H9 (cell line): ENCODE measurements around the gene MAD1L1. TPM values are rescaled to one million over a fixed set of nuclear protein-coding genes. Genes with fewer than 3 reads are reported as not detected.

ENCODE experiments used
- DNase-seq: peaks from one replicate; pipeline ENCODE4 v3.0.0-alpha.2; 2017
- H2AFZ ChIP-seq: one replicate; pipeline ENCODE4 v1.6.1; 2013; ENCODE audit warnings: mild to moderate bottlenecking, low read length, control low read depth, moderate library complexity
- H2AK5ac ChIP-seq: 2 replicates; pipeline ENCODE4 v1.6.1; 2013; ENCODE audit warnings: low read length, control low read depth, mixed read lengths; ENCODE audit not compliant: insufficient read length
- H2BK120ac ChIP-seq: one replicate; pipeline ENCODE4 v1.6.1; 2013; ENCODE audit warnings: low read depth, mild to moderate bottlenecking, low read length, control low read depth, inconsistent platforms; ENCODE audit not compliant: poor library complexity, severe bottlenecking
- H2BK12ac ChIP-seq: 2 replicates; pipeline ENCODE4 v1.6.1; 2013; ENCODE audit warnings: low read length, control low read depth, mixed read lengths, low read depth; ENCODE audit not compliant: insufficient read length
- H2BK15ac ChIP-seq: 2 replicates; pipeline ENCODE4 v1.6.1; 2013; ENCODE audit warnings: low read depth, low read length, control low read depth
- H2BK20ac ChIP-seq: one replicate; pipeline ENCODE4 v1.6.1; 2013; ENCODE audit warnings: low read depth, mild to moderate bottlenecking, low read length, control low read depth, inconsistent platforms; ENCODE audit not compliant: poor library complexity, severe bottlenecking
- H2BK5ac ChIP-seq: 2 replicates; pipeline ENCODE4 v1.6.1; 2013; ENCODE audit warnings: low read length, control low read depth, mixed read lengths; ENCODE audit not compliant: insufficient read length
- H3K14ac ChIP-seq: 2 replicates; pipeline ENCODE4 v1.6.1; 2013; ENCODE audit warnings: low read length, control low read depth; ENCODE audit not compliant: insufficient read depth
- H3K18ac ChIP-seq: 2 replicates; pipeline ENCODE4 v1.6.1; 2013; ENCODE audit warnings: low read depth, mild to moderate bottlenecking, mixed read lengths, low read length, control low read depth; ENCODE audit not compliant: insufficient read length
- H3K23ac ChIP-seq: 2 replicates; pipeline ENCODE4 v1.6.1; 2013; ENCODE audit warnings: low read length, control low read depth, mixed read lengths, low read depth; ENCODE audit not compliant: insufficient read length
- H3K23me2 ChIP-seq: 2 replicates; pipeline ENCODE4 v1.6.1; 2013; ENCODE audit warnings: low read depth, mild to moderate bottlenecking, mixed read lengths, low read length, control low read depth; ENCODE audit not compliant: insufficient read length, poor library complexity, severe bottlenecking
- H3K27ac ChIP-seq: 2 replicates; pipeline ENCODE4 v1.5.1; 2013; ENCODE audit warnings: low read length, control low read depth, mixed read lengths, low read depth; ENCODE audit not compliant: insufficient read length
- H3K27me3 ChIP-seq: 2 replicates; pipeline ENCODE4 v1.6.1; 2013; ENCODE audit warnings: low read length, control low read depth, inconsistent platforms; ENCODE audit not compliant: insufficient read depth
- H3K4ac ChIP-seq: 2 replicates; pipeline ENCODE4 v1.6.1; 2013; ENCODE audit warnings: low read depth, mild to moderate bottlenecking, control low read depth, inconsistent platforms, low read length, moderate library complexity
- H3K4me1 ChIP-seq: 2 replicates; pipeline ENCODE4 v1.6.1; 2013; ENCODE audit warnings: low read length, control low read depth, inconsistent platforms; ENCODE audit not compliant: insufficient read depth
- H3K4me2 ChIP-seq: 2 replicates; pipeline ENCODE4 v1.6.1; 2013; ENCODE audit warnings: low read length, control low read depth, mixed read lengths; ENCODE audit not compliant: insufficient read length, insufficient read depth
- H3K56ac ChIP-seq: 2 replicates; pipeline ENCODE4 v1.6.1; 2013; ENCODE audit warnings: low read depth, mild to moderate bottlenecking, mixed read lengths, low read length, control low read depth; ENCODE audit not compliant: insufficient read length
- H3K79me1 ChIP-seq: 2 replicates; pipeline ENCODE4 v1.6.1; 2013; ENCODE audit warnings: low read depth, mild to moderate bottlenecking, moderate library complexity, low read length, control low read depth, inconsistent platforms; ENCODE audit not compliant: insufficient read depth, poor library complexity, severe bottlenecking
- H3K79me2 ChIP-seq: 2 replicates; pipeline ENCODE4 v1.6.1; 2013; ENCODE audit warnings: low read length, control low read depth, inconsistent platforms; ENCODE audit not compliant: insufficient read depth
- H3K9ac ChIP-seq: 2 replicates; pipeline ENCODE4 v1.6.1; 2013; ENCODE audit warnings: low read length, control low read depth, mixed read lengths; ENCODE audit not compliant: insufficient read length; ENCODE audit errors: extremely low read depth
- H3K9me3 ChIP-seq: one replicate; pipeline ENCODE4 v1.6.1; 2013; ENCODE audit warnings: low read depth, low read length, inconsistent platforms; ENCODE audit not compliant: control insufficient read depth
- H3T11ph ChIP-seq: one replicate; pipeline ENCODE4 v1.6.1; 2013; ENCODE audit warnings: mild to moderate bottlenecking, low read length, control low read depth, inconsistent platforms
- H4K20me1 ChIP-seq: one replicate; pipeline ENCODE4 v1.6.1; 2013; ENCODE audit not compliant: control insufficient read depth, insufficient read length, insufficient read depth
- H4K5ac ChIP-seq: 2 replicates; pipeline ENCODE4 v1.6.1; 2013; ENCODE audit warnings: low read depth, mild to moderate bottlenecking, mixed read lengths, low read length, control low read depth; ENCODE audit not compliant: insufficient read length
- H4K8ac ChIP-seq: replicated peaks from 2 replicates; pipeline ENCODE4 v1.6.1; 2013; ENCODE audit warnings: low read length, control low read depth, mixed read lengths, low read depth; ENCODE audit not compliant: insufficient read length
- H4K91ac ChIP-seq: 2 replicates; pipeline ENCODE4 v1.6.1; 2013; ENCODE audit warnings: low read depth, mild to moderate bottlenecking, moderate library complexity, mixed read lengths, low read length, control low read depth; ENCODE audit not compliant: insufficient read length
- H3K27ac Mint-ChIP-seq, 3 experiments: 2 replicates in 2 of 3; 3 replicates in 1 of 3; pipeline ENCODE4 v1.8.0; 2020 to 2021; ENCODE audit warnings: mixed read lengths in 3 of 3, mild to moderate bottlenecking in 1 of 3, moderate library complexity in 1 of 3
- H3K27me3 Mint-ChIP-seq: 2 replicates; pipeline ENCODE4 v1.8.0; 2021; ENCODE audit warnings: low read depth, mild to moderate bottlenecking, moderate library complexity, mixed read lengths
- H3K36me3 Mint-ChIP-seq, 3 experiments: 2 replicates in 2 of 3; 3 replicates in 1 of 3; pipeline ENCODE4 v1.8.0; 2020 to 2021; ENCODE audit warnings: low read depth in 3 of 3, mixed read lengths in 3 of 3; ENCODE audit not compliant: insufficient read depth in 1 of 3
- H3K4me1 Mint-ChIP-seq, 2 experiments: 2 replicates each; pipeline ENCODE4 v1.8.0; 2020; ENCODE audit warnings: mixed read lengths in 2 of 2
- H3K4me3 Mint-ChIP-seq, 2 experiments: 2 replicates in 1 of 2; 3 replicates in 1 of 2; pipeline ENCODE4 v1.8.0; 2020 to 2021; ENCODE audit warnings: mild to moderate bottlenecking in 2 of 2, mixed read lengths in 2 of 2, moderate library complexity in 1 of 2
- H3K9me3 Mint-ChIP-seq, 2 experiments: 2 replicates in 1 of 2; 3 replicates in 1 of 2; pipeline ENCODE4 v1.8.0; 2020; ENCODE audit warnings: mild to moderate bottlenecking in 2 of 2, mixed read lengths in 2 of 2, moderate library complexity in 1 of 2
- WGBS: extraction: QIAGEN DNeasy Blood & Tissue Kit; methylation state at CpG from one replicate; pipeline ENCODE4 v1.1.7; 2013; ENCODE audit warnings: missing lambda C conversion rate, low lambda C conversion rate, mixed read lengths; ENCODE audit not compliant: insufficient read length; ENCODE audit errors: extremely low coverage; 5-methylcytosine and 5-hydroxymethylcytosine counted together
- total RNA-seq: library from RNA; stranded (reverse); gene quantifications from 2 replicates; pipeline ENCODE4 v1.2.1, GENCODE V29; 2021
- TF ChIP-seq, protein P1 (sequence below): fragments of 200-600 bp; sonication (generic); conservative IDR thresholded peaks from 3 replicates; pipeline ENCODE4 v1.8.0; 2021; ENCODE audit warnings: antibody characterized with exemption, mild to moderate bottlenecking

Gene MAD1L1
- total RNA-seq, 1 experiment from 2014 or later: 39.0 TPM

DNA sequence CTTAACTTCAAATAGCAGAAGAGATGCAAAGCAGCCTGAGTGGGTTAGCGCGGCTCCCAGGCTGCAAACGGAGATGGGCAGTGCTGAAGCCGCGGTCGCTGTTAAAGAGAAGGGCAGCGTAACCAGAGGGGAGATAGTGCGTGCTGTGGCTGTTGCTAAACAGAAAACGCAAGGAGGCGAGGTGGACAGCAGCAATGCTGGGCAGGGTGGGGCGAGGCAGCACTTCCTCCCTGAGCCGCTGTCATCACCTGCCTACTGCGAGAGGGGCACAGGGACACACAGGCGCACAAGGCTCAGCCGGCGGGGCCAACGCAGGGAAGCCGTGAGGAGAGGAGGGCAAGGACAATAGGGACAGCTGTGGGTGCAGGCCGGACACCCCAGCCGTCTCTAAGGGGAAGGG lies 137.3 kb downstream of the MAD1L1 start:
- Histone ChIP-seq H2BK20ac (no peak overlapping the region), H2AK5ac (no peak overlapping the region), H3K18ac (no peak overlapping the region), H3K14ac (no peak overlapping the region), H3T11ph (no peak overlapping the region), H3K56ac (no peak overlapping the region), H3K23me2 (no peaks in the 10 kb centered on the region), H2BK5ac (no peak overlapping the region), H3K79me1 (no peaks in the 10 kb centered on the region), H3K23ac (no peak overlapping the region), H4K91ac (no peak overlapping the region), H3K4me2 (no peak overlapping the region), H4K8ac (no peak overlapping the region), H3K9ac (no peak overlapping the region), H2AFZ (no peak overlapping the region), H2BK15ac (no peak overlapping the region), H3K27ac (no peak overlapping the region), H2BK120ac (no peak overlapping the region), H3K4ac (no peak overlapping the region), H3K27me3 (no peaks in the 10 kb centered on the region), H4K20me1 (no peaks in the 10 kb centered on the region), H2BK12ac (no peak overlapping the region), H4K5ac (no peak overlapping the region), H3K9me3 (no peaks in the 10 kb centered on the region), H3K4me1 (no peaks in the 10 kb centered on the region), H3K79me2 (no peaks in the 10 kb centered on the region)
- no CpG with 5 or more reads among the region's 20 CpGs for WGBS
- TF ChIP-seq, protein P1, sequence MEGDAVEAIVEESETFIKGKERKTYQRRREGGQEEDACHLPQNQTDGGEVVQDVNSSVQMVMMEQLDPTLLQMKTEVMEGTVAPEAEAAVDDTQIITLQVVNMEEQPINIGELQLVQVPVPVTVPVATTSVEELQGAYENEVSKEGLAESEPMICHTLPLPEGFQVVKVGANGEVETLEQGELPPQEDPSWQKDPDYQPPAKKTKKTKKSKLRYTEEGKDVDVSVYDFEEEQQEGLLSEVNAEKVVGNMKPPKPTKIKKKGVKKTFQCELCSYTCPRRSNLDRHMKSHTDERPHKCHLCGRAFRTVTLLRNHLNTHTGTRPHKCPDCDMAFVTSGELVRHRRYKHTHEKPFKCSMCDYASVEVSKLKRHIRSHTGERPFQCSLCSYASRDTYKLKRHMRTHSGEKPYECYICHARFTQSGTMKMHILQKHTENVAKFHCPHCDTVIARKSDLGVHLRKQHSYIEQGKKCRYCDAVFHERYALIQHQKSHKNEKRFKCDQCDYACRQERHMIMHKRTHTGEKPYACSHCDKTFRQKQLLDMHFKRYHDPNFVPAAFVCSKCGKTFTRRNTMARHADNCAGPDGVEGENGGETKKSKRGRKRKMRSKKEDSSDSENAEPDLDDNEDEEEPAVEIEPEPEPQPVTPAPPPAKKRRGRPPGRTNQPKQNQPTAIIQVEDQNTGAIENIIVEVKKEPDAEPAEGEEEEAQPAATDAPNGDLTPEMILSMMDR: no peak
- Mint-ChIP-seq H3K27ac (peak overlapping the region; percentile 24 to 92 (median 50); a peak in 4 of 7 replicates), H3K4me3 (no peak overlapping the region), H3K36me3 (peaks cover 20 to 29% (median 23%) of the 10 kb centered on the region in 3 experiments), H3K9me3 (peaks cover 3% of the 10 kb centered on the region in 2 experiments; a peak in 3 of 5 replicates), H3K4me1 (no peaks in the 10 kb centered on the region; a peak in 1 of 4 replicates), H3K27me3 (no peaks in the 10 kb centered on the region)
- no peak for DNase-seq
